GM19467 (cell line): ENCODE data around the gene FUZ.

Source experiments
- ATAC-seq: cut with Tn5 transposase; IDR thresholded peaks from one replicate; pipeline ENCODE4 v1.9.1; 2021; ENCODE audit warnings: mild to moderate bottlenecking, moderate library complexity; ENCODE audit not compliant: unreplicated experiment

Gene FUZ

GRCh38 chr19:49812997-49813861 lies at the start of gene FUZ:
TSS of gene FUZ (minus strand) at chr19:49813292. CDS start at chr19:49813106, 186 bp downstream.
- peak; percentile 40 for ATAC-seq

- no peak for ATAC-seq
Observed at GRCh38 chr19:49862391-49863253, 49.5 kb upstream of the FUZ start.

GRCh38 chr19:49861541-49862378 lies 48.7 kb upstream of the FUZ start:
- no peak for ATAC-seq

GRCh38 chr19:49861107-49861506 lies 48.0 kb upstream of the FUZ start:
- ATAC-seq, result no peak

GRCh38 chr19:49860336-49861102 lies 47.4 kb upstream of the FUZ start:
- ATAC-seq, result no peak

- ATAC-seq, result no peak
Observed at GRCh38 chr19:49859682-49860335, 46.7 kb upstream of the FUZ start.

- ATAC-seq, result no peak
Observed at GRCh38 chr19:49858088-49858985, 45.2 kb upstream of the FUZ start.

GRCh38 chr19:49857838-49858087 lies 44.7 kb upstream of the FUZ start:
- ATAC-seq, result no peak

GRCh38 chr19:49857061-49857837 lies 44.2 kb upstream of the FUZ start:
- ATAC-seq, result no peak

GRCh38 chr19:49856574-49857021 lies 43.5 kb upstream of the FUZ start:
- ATAC-seq, result no peak

- ATAC-seq, result no peak
Observed at GRCh38 chr19:49855676-49856573, 42.8 kb upstream of the FUZ start.

- ATAC-seq, result no peak
Observed at GRCh38 chr19:49855277-49855675, 42.2 kb upstream of the FUZ start.

GRCh38 chr19:49854378-49855263 lies 41.5 kb upstream of the FUZ start:
- no peak for ATAC-seq

- no peak for ATAC-seq
Observed at GRCh38 chr19:49853852-49854377, 40.8 kb upstream of the FUZ start.

- ATAC-seq, result no peak
Observed at GRCh38 chr19:49852631-49853126, 39.6 kb upstream of the FUZ start.
